Kidney (tissue), 14 donors: ENCODE measurements around the gene PRKAR2B. TPM values are rescaled to one million over a fixed set of nuclear protein-coding genes. Genes with fewer than 3 reads are reported as not detected.

Experiments
- DNase-seq, 5 donors: peaks; one replicate each; pipeline ENCODE4 v3.0.0-alpha.2; 2013 to 2020
- FAIRE-seq: peaks from 2 replicates; lab custom pipeline; 2012; peaks lifted over from hg19 to GRCh38; lab: Jason Lieb, UNC
- H3K27ac ChIP-seq, 2 donors: one replicate each; pipeline ENCODE4 v1.7.0; 2013; ENCODE audit warnings: low read depth in 2 of 2, low read length in 2 of 2, inconsistent platforms in 1 of 2
- H3K27me3 ChIP-seq: one replicate; pipeline ENCODE4 v1.7.1; 2013; ENCODE audit warnings: low read length, inconsistent platforms; ENCODE audit not compliant: control insufficient read depth, insufficient read depth
- H3K36me3 ChIP-seq, 3 donors: one replicate each; pipeline versions ENCODE4 v1.7.0 to v1.7.1; 2013; ENCODE audit warnings: low read length in 3 of 3, control low read depth in 1 of 3, inconsistent platforms in 1 of 3; ENCODE audit not compliant: insufficient read depth in 3 of 3, control insufficient read depth in 2 of 3
- H3K4me1 ChIP-seq, 3 donors: one replicate each; pipeline versions ENCODE4 v1.7.0 to v1.7.1; 2013; ENCODE audit warnings: low read length in 3 of 3, inconsistent platforms in 1 of 3, low read depth in 1 of 3; ENCODE audit not compliant: control insufficient read depth in 2 of 3, insufficient read depth in 2 of 3
- H3K4me3 ChIP-seq, 3 donors: one replicate each; pipeline versions ENCODE4 v1.7.0 to v1.8.1; 2013; ENCODE audit warnings: low read length in 3 of 3, control low read depth in 1 of 3, inconsistent platforms in 1 of 3
- H3K9ac ChIP-seq, 3 donors: one replicate each; pipeline versions ENCODE4 v1.7.0 to v1.7.1; 2013; ENCODE audit warnings: low read length in 3 of 3, control low read depth in 1 of 3, inconsistent platforms in 1 of 3
- H3K9me3 ChIP-seq, 3 donors: one replicate each; pipeline versions ENCODE4 v1.7.0 to v1.7.1; 2013; ENCODE audit warnings: low read length in 3 of 3, control low read depth in 1 of 3, inconsistent platforms in 1 of 3; ENCODE audit not compliant: control insufficient read depth in 2 of 3, insufficient read depth in 1 of 3
- intact Hi-C: fragments of 100-400 bp; cut with DNase I; formaldehyde crosslinking; loops from one replicate; pipeline ENCODE4 v1.11.1; 2022
- polyA plus RNA-seq: library from polyadenylated mRNA; stranded (reverse); fragments of 350-450 nt; fragmentation: Illumina TruSeq; extraction: RNeasy Lipid Tissue Mini Kit (QIAGEN cat#74804); gene quantifications from one replicate; pipeline ENCODE4 v1.2.3, GENCODE V29; 2014; ENCODE audit warnings: low read depth, low replicate concordance; ENCODE audit not compliant: insufficient read depth
- total RNA-seq: library from RNA; stranded (reverse); fragmentation: NEBNext Ultra II Directional; extraction: Animal tissue kit (Norgen Biotek cat#: 25700); gene quantifications from one replicate; pipeline ENCODE4 v1.2.1, GENCODE V29; 2021
- TF ChIP-seq, protein P1 (sequence below): IDR thresholded peaks from 3 replicates; pipeline ENCODE4 v1.5.1; 2012; ENCODE audit warnings: mild to moderate bottlenecking, moderate library complexity, borderline replicate concordance; ENCODE audit not compliant: insufficient read depth; ENCODE audit errors: extremely low read depth
- donor health status: control.
- donor health status: control.
- donor health status: control.
- donor health status: control.
- donor health status: control.
- donor health status: DM: yes; HTN: yes; CAD: no.
- donor health status: Normal renal cell carcinoma (clear cell type).

PRKAR2B gene
- total and polyA plus RNA-seq, 2 donors from 2014 or later = 6.9 to 7.3 TPM

DNA sequence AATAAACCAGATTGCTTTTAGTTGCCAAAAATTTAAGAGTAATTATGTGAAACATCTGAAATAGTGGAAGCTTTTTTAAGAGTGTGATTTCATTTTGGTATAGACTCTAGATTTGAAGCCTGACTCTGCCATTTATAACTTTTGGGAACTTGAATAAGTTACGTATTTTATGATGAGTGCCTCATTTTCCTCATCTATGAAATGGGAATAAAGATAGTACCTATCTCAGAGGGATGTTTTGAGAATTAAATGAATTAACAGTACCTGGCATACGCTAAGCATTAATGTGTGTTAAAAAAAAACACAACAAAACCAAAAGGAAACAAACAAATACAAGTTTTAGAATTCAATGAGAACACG lies 12.9 kb downstream of the PRKAR2B start:
- intact Hi-C loops = no loop called here
- TF ChIP-seq, protein P1, sequence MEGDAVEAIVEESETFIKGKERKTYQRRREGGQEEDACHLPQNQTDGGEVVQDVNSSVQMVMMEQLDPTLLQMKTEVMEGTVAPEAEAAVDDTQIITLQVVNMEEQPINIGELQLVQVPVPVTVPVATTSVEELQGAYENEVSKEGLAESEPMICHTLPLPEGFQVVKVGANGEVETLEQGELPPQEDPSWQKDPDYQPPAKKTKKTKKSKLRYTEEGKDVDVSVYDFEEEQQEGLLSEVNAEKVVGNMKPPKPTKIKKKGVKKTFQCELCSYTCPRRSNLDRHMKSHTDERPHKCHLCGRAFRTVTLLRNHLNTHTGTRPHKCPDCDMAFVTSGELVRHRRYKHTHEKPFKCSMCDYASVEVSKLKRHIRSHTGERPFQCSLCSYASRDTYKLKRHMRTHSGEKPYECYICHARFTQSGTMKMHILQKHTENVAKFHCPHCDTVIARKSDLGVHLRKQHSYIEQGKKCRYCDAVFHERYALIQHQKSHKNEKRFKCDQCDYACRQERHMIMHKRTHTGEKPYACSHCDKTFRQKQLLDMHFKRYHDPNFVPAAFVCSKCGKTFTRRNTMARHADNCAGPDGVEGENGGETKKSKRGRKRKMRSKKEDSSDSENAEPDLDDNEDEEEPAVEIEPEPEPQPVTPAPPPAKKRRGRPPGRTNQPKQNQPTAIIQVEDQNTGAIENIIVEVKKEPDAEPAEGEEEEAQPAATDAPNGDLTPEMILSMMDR = no peak
- H3K27ac ChIP-seq = no peak overlapping the region
- no peak for FAIRE-seq
- no peaks in the 10 kb centered on the region for H3K36me3 ChIP-seq
- DNase-seq = no peak
- H3K27me3 ChIP-seq = no peaks in the 10 kb centered on the region
- H3K9me3 ChIP-seq = no peaks in the 10 kb centered on the region
- H3K4me3 ChIP-seq = no peak overlapping the region
- no peaks in the 10 kb centered on the region for H3K4me1 ChIP-seq
- H3K9ac ChIP-seq = no peak overlapping the region

DNA sequence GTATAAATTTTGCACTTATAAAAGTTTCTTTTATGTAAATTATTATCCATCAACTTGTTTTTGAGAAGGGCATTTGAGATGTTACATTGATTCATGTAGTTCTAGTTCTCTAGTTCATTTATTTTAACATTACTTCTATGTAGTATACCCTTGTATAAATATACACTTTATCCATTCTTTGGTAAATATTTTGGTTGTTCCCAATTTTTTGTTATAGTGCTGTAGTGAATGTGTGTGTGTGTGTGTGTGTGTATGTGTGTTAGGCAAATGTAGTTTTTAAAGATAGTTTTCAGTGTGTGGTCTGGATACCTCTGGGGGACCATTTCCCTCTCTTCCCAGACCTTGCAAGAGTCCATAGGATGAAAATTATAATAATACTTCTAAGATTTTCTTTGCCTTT lies 15.0 kb downstream of the PRKAR2B start:
- Histone ChIP-seq H3K36me3 (no peaks in the 10 kb centered on the region), H3K9me3 (no peaks in the 10 kb centered on the region), H3K4me1 (no peaks in the 10 kb centered on the region), H3K27ac (no peak overlapping the region), H3K27me3 (no peaks in the 10 kb centered on the region), H3K9ac (no peak overlapping the region), H3K4me3 (no peak overlapping the region)
- DNase-seq (no peak), FAIRE-seq (no peak)
- intact Hi-C loops = no loop called here
- TF ChIP-seq, protein P1 = no peak

DNA sequence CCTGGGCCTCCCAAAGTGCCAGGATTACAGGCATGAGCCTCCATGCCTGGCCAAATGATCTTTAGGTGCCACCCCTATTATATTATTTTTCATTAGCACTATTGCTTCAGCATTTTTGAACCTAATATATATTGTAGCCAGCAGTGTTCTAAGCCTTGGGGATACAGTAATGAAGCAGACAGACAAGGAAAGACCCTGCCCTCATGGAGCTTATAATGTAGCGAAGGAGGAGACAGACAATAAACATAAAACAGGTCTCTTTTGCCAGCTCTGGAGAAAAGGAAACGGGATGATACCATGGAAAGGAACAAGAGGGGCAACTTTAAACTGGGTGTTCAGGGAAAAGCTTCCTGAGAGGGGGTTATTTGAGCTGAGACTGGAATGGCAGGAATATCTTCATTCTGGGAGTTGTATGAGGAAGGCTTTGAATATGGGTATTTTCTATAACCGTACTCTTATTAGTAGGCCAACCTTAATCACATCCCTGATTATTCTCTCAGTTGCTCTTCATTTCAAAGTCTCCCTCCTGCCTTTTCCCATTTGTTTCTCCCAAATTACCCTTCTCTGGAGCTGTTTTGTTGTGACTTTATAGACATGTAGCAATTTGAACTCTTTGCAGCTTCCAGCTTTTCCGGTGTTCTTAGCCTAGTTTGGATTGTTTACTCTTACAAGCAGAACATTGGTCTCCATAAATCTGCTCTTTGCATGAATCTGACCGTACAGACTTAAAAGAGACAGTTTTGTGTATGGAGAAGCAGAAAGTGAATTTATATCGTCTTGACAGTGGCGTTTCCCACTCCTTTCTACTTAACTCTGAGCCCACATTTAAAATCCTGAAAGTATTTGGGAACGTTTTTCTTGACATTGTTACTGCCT lies 19.0 kb downstream of the PRKAR2B start:
- Histone ChIP-seq H3K4me3 (no peak overlapping the region), H3K36me3 (no peaks in the 10 kb centered on the region), H3K9ac (no peak overlapping the region), H3K9me3 (no peaks in the 10 kb centered on the region), H3K4me1 (no peaks in the 10 kb centered on the region), H3K27ac (peak overlapping the region in 1 of 2 donors; percentile 14), H3K27me3 (no peaks in the 10 kb centered on the region)
- intact Hi-C loops = no loop called here
- TF ChIP-seq, protein P1 = no peak
- FAIRE-seq (no peak), DNase-seq (peak in 2 of 5 donors; percentile 46 to 77)

DNA sequence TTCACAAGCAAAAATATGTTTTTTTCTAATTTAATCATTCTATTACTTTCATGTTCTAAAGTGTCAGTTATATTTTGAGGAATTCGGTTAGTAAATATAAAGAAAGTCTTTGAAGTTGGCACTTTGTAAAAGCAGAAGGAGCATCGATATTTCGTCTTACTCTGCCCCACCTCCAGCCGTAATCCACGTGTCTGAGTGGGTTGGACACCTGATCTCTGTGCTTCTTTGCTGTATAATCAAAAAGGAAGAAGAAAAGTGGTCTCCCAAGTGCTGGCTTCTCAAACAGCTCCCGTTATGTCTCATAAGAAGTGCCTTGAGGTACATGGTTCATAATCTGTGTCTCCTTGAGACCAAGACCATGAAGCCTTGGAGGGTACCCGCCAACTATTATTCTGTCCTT lies 19.8 kb downstream of the PRKAR2B start:
- Histone ChIP-seq H3K36me3 (no peaks in the 10 kb centered on the region), H3K27me3 (no peaks in the 10 kb centered on the region), H3K4me3 (no peak overlapping the region), H3K9me3 (no peaks in the 10 kb centered on the region), H3K4me1 (no peaks in the 10 kb centered on the region), H3K27ac (no peak overlapping the region), H3K9ac (no peak overlapping the region)
- FAIRE-seq = no peak
- no peak for DNase-seq
- TF ChIP-seq, protein P1 = no peak
- intact Hi-C loops = no loop called here
